MG63 (cell line): ENCODE data around the gene C10orf105. TPM values are rescaled to one million over a fixed set of nuclear protein-coding genes. Genes with fewer than 3 reads are reported as not detected.

Experiments used
- DNase-seq: peaks from one replicate; pipeline ENCODE4 v3.0.0-alpha.2; 2020
- H3K27me3 ChIP-seq: fragments of 250-450 bp; sonication (Bioruptor Pico); 2 replicates; pipeline ENCODE4 v1.5.1; 2020; ENCODE audit warnings: mild to moderate bottlenecking, moderate library complexity
- H3K36me3 ChIP-seq: fragments of 250-450 bp; sonication (Bioruptor Pico); 2 replicates; pipeline ENCODE4 v1.5.1; 2020; ENCODE audit warnings: mild to moderate bottlenecking, moderate library complexity
- H3K4me3 ChIP-seq: fragments of 250-450 bp; sonication (Bioruptor Pico); 2 replicates; pipeline ENCODE4 v1.5.1; 2020; ENCODE audit warnings: mild to moderate bottlenecking, moderate library complexity
- H3K9me3 ChIP-seq: fragments of 250-450 bp; sonication (Bioruptor Pico); 2 replicates; pipeline ENCODE4 v1.5.1; 2020; ENCODE audit warnings: mild to moderate bottlenecking, moderate library complexity
- total RNA-seq: library from RNA; depleted of rRNA; stranded (reverse); fragments of >200 nt; shearing (Covaris generic); gene quantifications from 2 replicates; pipeline ENCODE4 v1.2.3, GENCODE V29; 2014; ENCODE audit warnings: low replicate concordance

Gene C10orf105
- total RNA-seq, 1 experiment from 2014 or later, result not detected

DNA sequence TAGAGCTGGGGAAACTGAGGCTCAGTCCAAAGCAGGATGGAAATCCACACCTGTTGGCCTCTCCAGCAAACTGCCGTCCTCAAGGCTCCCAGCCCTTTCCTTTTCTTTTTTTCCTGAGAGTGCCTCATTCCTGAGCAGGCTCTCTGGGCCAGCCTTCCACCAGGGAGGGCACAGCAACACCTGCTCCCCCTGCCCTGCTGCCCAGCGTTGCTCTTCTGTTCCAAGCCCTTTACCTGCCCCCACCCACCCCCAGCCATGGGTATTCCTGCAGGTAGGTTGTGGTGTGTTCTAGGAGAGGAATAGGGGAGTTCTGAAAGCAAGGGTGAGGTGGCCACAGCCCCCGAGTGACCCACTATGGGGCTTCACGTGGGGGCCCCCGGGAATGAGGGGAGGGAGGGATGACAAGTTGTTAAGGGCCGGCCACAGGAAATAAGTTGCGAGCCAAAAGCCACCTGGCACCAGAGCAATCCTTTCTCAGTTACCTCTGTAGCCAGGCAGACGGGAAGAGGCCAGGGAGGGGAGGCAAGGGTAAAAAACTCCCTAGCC lies 34.5 kb upstream of the C10orf105 start:
- Histone ChIP-seq H3K9me3 (no peaks in the 10 kb centered on the region), H3K27me3 (no peaks in the 10 kb centered on the region), H3K36me3 (peaks cover 25% of the 10 kb centered on the region), H3K4me3 (no peak overlapping the region)
- no peak for DNase-seq

- H3K4me3 ChIP-seq, result no peak overlapping the region
- H3K27me3 ChIP-seq, result no peaks in the 10 kb centered on the region
- H3K36me3 ChIP-seq, result peaks cover 18% of the 10 kb centered on the region
- no peak for DNase-seq
- H3K9me3 ChIP-seq, result no peaks in the 10 kb centered on the region
These were observed 33.7 kb upstream of the C10orf105 start for GRCh38 chr10:71753091-71753959.

- no peaks in the 10 kb centered on the region for H3K9me3 ChIP-seq
- H3K4me3 ChIP-seq, result no peak overlapping the region
- H3K27me3 ChIP-seq, result no peaks in the 10 kb centered on the region
- no peak for DNase-seq
- peaks cover 11% of the 10 kb centered on the region for H3K36me3 ChIP-seq
These were observed 33.0 kb upstream of the C10orf105 start for GRCh38 chr10:71752391-71753090.

- no peaks in the 10 kb centered on the region for H3K27me3 ChIP-seq
- H3K4me3 ChIP-seq, result no peak overlapping the region
- H3K9me3 ChIP-seq, result no peaks in the 10 kb centered on the region
- no peak for DNase-seq
- H3K36me3 ChIP-seq, result peaks cover 11% of the 10 kb centered on the region
These were observed 32.1 kb upstream of the C10orf105 start for GRCh38 chr10:71751515-71752224.

DNA sequence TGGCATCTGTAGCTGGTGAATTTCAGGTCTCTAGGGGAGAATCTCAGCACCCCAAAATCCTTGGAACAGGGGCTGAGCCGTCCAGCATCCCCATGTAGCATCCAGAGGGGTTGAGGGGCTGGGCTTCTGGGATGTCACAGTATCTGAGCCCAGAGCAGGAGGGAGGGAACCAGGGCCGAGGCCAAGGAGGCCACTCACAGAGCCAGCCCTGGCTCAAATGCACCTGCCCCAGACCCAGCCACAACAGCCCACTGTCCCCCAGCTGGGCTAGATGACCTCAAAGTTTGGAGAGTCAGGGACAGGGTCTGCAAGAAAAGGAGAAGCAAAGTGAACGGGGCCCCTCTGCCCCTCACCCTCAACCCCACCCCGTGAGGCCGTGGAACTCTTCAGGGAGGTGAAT lies 31.4 kb upstream of the C10orf105 start:
- no peaks in the 10 kb centered on the region for H3K9me3 ChIP-seq
- H3K4me3 ChIP-seq, result no peak overlapping the region
- no peak for DNase-seq

DNA sequence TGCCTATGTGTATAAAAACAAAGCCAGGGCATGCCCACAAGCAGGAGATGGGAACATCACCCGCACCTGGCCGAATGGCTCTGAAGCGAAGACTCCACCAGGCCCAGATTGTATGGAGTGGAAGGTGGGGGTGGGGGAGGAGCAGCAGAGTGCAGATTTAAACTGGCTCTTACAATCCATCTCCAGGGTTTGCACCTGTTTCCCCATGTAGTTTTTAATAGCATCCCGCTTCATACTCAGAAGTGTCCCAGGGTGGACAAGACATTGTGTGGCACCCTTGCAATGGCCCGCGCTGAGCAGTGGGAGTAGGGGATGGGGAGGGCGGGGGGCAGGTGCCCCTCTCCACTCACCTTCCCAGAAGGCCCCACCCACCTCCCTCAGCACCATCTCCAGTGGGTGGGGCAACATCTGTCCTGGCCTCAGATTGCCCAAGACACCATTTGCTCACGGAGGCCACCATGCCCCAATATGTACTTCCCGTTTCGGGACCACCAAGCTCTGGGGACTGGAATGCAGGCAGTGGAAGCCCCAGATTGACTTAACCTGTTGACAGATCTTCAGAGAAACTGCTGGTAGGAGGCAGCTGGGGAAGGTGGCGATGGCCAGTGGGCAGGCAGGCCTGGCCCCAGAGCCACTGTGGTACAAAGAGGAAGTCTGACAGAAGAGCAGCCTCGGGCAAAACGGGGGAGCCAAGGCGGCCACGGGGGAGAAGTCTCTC lies 30.7 kb upstream of the C10orf105 start:
- no peaks in the 10 kb centered on the region for H3K9me3 ChIP-seq
- no peak for DNase-seq
- H3K36me3 ChIP-seq, result peaks cover 11% of the 10 kb centered on the region
- no peaks in the 10 kb centered on the region for H3K27me3 ChIP-seq
- H3K4me3 ChIP-seq, result no peak overlapping the region

More for the DNA sequence above, 31.4 kb upstream of the C10orf105 start:
- no peaks in the 10 kb centered on the region for H3K27me3 ChIP-seq
- H3K36me3 ChIP-seq, result peaks cover 11% of the 10 kb centered on the region

DNA sequence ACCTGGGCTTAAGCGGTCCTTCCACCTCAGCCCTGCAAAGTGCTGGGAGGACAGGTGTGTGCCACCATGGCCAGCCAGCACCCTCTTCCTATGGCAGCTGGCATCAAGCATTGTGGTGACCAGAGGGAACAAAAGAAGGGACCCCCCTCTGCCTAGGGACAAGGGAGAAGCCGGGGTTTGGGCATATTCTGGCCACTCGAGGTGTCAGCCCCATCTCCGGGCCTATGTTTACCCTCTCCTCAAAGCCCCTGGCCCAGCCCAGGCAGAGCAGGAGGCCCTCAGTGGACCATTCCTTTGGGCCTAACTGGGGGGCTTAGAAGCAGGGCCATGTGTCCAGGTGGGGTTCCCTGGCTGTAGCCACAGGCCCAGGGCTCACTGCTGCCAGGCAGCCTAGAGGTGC lies 29.8 kb upstream of the C10orf105 start:
- DNase-seq, result no peak
- H3K36me3 ChIP-seq, result peaks cover 11% of the 10 kb centered on the region
- H3K27me3 ChIP-seq, result no peaks in the 10 kb centered on the region
- H3K9me3 ChIP-seq, result no peaks in the 10 kb centered on the region
- H3K4me3 ChIP-seq, result no peak overlapping the region

DNA sequence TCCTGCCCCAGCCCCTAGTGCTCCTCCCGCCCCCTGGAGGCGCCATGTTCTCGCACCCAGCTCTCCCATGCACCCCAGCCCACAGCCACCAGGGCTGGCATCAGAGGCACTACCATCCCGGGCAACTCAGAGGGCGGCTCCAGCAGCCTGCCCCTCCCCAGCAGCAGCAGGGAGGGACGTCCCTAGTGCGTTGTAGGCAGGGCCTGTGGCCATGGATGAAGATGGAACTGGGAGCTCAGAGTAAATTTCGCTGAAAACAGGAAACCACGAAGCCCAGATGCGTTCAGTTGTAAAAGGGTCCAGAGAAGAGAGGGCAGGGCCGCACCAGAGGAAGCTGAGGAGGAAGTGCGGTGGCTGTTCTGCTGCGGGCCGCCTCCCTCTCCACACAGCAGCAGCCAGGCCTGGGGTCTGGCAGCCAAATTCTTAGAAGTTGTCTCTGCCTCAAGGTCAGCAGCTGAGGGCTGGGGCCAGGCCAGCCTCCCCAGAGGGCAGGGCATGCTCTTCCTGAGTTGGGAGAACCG lies 29.2 kb upstream of the C10orf105 start:
- Histone ChIP-seq H3K27me3 (no peaks in the 10 kb centered on the region), H3K4me3 (no peak overlapping the region), H3K36me3 (peaks cover 11% of the 10 kb centered on the region), H3K9me3 (no peaks in the 10 kb centered on the region)
- peak; percentile 39 for DNase-seq

DNA sequence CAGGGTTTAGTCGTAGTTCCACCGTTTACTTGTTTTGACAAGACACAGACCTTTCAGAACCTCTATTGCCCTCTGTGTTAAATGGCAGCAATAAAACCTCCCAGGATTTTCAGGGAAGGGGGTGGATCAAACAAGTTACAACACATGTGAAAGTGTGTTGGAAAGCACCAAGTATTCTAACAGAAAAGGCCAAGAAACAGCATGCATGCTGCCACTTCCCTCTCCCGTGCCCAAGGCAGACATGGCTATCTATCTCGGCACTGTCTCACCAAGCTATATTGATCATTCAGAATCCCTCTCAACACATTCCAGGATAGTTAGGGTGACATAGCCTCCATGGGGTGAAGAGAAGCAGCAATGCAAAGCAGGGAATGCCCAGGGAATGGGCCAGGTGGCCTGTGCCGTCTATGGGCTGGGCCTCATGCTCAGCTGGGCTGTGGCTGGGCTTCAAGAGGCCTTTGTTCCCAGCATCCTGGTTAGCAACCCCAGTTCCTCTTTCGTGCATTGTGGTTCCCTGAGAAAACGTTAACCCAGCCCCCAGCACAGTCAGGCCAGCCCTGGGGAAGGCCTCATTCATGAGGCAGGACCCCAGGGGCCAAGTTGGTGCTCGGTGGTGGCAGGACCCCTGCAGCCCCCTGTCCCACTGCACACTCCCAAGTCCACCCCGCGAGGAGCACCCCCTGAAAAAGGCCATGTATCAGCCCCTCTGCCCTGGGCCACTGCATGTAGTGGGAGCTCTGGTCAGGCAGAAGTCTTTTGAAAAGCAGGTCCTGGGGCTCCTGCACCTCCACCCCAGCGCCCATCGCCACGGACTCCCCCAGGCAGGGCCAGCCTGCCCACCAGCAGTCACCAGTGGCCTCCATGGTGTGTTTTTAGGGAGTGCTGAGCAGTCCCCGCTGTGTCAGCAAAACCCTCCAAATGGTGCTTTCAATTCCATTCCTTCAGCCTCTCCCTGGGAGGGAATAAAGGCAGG lies 28.3 kb upstream of the C10orf105 start:
- Histone ChIP-seq H3K4me3 (no peak overlapping the region), H3K27me3 (no peaks in the 10 kb centered on the region), H3K36me3 (peaks cover 5% of the 10 kb centered on the region; the same call in 1 of the 2 replicates), H3K9me3 (no peaks in the 10 kb centered on the region)
- no peak for DNase-seq

- no peak for DNase-seq
- peaks cover 5% of the 10 kb centered on the region; the same call in 1 of the 2 replicates for H3K36me3 ChIP-seq
- H3K27me3 ChIP-seq, result no peaks in the 10 kb centered on the region
- no peak overlapping the region for H3K4me3 ChIP-seq
- H3K9me3 ChIP-seq, result no peaks in the 10 kb centered on the region
These were observed 27.5 kb upstream of the C10orf105 start for GRCh38 chr10:71747039-71747531.

- no peaks in the 10 kb centered on the region for H3K27me3 ChIP-seq
- no peaks in the 10 kb centered on the region for H3K9me3 ChIP-seq
- H3K4me3 ChIP-seq, result no peak overlapping the region
- DNase-seq, result no peak
- peaks cover 5% of the 10 kb centered on the region; the same call in 1 of the 2 replicates for H3K36me3 ChIP-seq
These were observed 26.9 kb upstream of the C10orf105 start for GRCh38 chr10:71746344-71747037.

- H3K4me3 ChIP-seq, result no peak overlapping the region
- peaks cover 5% of the 10 kb centered on the region; the same call in 1 of the 2 replicates for H3K36me3 ChIP-seq
- DNase-seq, result no peak
- no peaks in the 10 kb centered on the region for H3K27me3 ChIP-seq
- H3K9me3 ChIP-seq, result no peaks in the 10 kb centered on the region
These were observed 26.2 kb upstream of the C10orf105 start for GRCh38 chr10:71745664-71746250.

- no peak overlapping the region for H3K4me3 ChIP-seq
- H3K27me3 ChIP-seq, result no peaks in the 10 kb centered on the region
- no peaks in the 10 kb centered on the region for H3K9me3 ChIP-seq
- H3K36me3 ChIP-seq, result no peaks in the 10 kb centered on the region
- DNase-seq, result no peak
These were observed 25.5 kb upstream of the C10orf105 start for GRCh38 chr10:71744897-71745663.
